Fibroblast of pulmonary artery (primary cell): Measurements from ENCODE around the gene ARHGEF10L.

Source experiments
- DNase-seq: peaks from one replicate; pipeline ENCODE4 v3.0.0-alpha.2; 2010; ENCODE audit warnings: low read depth
- H3K4me3 ChIP-seq: replicated peaks from 2 replicates; pipeline ENCODE4 v1.5.1; 2011; ENCODE audit warnings: low read depth, mild to moderate bottlenecking, control low read depth, low read length, moderate library complexity
- CTCF ChIP-seq: IDR thresholded peaks from 2 replicates; pipeline ENCODE4 v1.5.1; 2011; ENCODE audit warnings: mild to moderate bottlenecking, control low read depth, low read length, inconsistent platforms; ENCODE audit errors: missing control alignments

The ARHGEF10L gene

GRCh38 chr1:17544776-17545350 is 5.4 kb downstream of the ARHGEF10L start:
- TF ChIP-seq CTCF, result no peak
- peak; percentile 65 for DNase-seq
- H3K4me3 ChIP-seq, result no peak overlapping the region

DNA sequence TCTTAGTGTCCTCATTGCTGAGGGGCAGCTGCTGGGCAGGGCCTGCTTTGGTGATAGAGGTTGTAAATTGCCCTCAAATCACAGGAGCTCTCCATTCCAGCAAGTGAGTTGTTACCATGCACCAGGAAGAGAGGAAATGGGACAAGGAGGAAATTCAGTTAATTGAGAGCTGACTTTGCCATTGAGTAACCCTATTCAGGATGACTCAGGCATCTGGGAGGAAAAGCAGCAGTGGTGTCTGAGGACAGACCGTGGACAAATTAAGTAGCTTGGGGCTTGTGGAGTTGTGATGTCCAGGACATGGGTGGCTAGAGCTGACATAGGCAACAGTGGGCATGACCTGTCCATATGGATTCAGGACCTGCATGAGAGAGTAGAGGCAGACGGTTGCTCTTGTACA is 5.9 kb downstream of the ARHGEF10L start:
- TF ChIP-seq CTCF, result no peak
- H3K4me3 ChIP-seq, result no peak overlapping the region
- DNase-seq, result peak; percentile 68

DNA sequence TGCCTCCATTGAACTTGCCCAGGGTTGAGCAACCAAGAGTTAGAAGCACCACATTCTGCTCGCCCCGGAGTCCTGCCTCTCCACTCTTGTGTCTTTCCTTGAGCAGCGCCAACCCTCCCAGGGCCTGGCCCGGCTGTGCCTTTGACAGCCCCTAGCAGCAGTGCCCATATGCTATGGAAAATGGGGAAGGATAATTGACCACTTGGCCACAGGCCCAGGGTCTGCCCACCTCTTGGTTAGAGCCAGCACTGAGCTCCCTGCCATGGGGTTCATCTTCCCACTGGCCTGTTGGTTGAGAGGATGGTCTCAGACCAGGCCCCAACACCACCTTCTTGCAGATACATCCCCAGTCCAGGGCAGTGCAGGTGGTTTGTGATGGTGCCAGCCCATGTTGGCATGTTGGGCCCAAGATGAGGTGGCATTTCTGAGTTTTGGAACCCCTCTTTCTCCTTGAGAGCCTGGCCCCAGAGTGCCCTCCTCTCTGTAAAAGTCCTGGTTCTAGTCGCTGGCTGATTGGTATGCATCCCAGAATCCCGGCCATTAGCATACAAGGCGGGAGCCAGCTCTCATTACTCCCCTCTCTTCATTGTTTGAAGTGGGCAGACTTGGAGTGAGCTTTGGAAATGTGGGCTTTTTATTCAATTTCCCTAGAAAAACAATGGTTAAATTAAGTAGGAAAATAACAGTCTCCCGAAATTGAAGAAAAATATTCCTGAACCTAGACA is 7.6 kb downstream of the ARHGEF10L start:
- no peak for TF ChIP-seq CTCF
- DNase-seq, result no peak
- no peak overlapping the region for H3K4me3 ChIP-seq

DNA sequence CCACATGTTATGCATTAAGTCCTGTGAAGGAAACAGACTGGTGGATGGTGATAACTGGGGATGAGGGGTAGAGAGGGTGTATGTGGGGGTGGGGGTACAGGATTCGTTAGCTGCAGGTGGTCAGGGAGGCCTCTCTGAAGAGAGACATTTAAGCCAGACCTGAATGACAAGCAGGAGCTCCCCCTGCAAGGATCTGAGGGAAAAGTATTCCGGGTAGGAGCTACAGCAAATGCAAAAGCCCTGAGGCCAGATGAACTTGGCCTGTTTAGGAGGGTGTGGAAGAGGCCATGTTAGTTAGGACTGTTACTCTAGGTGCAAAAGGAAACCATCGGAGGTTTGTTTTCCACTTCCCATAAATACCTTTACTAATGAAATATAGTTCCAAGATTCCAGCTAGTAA is 9.9 kb downstream of the ARHGEF10L start:
- no peak for DNase-seq
- TF ChIP-seq CTCF, result no peak

DNA sequence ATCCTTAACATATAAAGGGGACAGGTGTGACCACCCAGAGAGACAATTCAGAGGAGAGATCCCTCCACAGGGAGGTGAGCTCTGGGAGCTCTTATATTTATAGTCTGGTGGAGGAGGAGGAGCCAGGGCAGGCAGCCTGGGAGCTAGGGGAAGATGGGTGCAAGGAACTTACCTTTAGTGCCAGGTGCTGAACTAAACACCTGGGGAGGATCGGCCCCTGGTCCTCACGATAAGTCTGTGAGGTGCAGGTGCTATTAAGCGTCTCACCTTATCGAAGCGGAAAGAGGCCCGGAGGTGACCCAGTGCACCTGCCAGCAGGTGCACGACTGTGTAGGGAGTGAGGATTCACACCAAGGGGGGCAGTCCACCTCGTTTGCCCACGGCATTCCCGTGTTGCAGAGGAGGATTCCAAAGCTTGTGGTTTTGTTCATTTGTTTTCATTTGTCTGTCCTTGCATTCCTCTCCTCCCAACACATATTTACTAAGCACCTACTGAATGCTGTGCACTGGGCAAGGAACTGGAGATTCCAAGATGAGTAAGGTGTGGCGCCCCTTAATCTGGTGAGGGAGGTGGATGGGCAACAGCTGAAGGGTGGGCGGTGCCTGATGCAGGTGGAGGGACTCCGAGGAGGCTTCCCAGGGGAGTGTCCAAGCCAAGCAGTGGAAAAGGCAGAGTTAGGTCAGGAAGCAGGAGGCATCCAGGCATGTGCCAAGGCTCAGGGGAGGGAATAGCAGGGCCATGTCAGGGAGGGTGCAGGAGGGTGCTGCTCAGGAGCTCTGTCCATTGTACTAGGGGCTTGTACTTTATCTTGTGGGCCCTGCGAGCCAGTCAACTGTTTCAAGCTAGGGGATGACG is 11.5 kb downstream of the ARHGEF10L start:
- TF ChIP-seq CTCF, result no peak
- no peak for DNase-seq
- no peak overlapping the region for H3K4me3 ChIP-seq

More for the DNA sequence above, 9.9 kb downstream of the ARHGEF10L start:
- H3K4me3 ChIP-seq, result no peak overlapping the region

DNA sequence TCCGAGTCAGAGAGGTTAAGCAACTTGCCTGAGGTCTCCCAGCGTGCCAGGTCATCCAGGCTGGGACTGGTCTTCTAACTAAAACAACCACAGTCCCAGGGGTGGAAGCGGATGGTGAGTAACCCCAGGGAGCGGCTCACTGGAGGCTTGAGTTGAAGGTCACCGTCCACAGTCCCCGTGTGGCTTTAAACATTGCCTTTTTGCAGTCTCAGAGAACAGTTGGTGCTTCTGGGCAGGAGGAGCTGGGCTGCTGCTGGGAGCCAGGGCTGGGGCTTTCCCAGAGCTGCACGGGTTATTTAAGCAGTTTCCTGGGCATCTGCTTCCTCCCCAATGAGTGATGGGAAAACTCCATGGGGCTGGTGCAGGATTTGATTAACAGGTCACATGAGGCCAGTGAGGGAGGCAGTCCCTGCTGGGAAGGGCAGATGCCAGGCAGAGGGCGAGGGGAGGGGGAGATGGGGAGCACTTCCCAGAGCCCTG is 12.3 kb downstream of the ARHGEF10L start:
- no peak overlapping the region for H3K4me3 ChIP-seq
- peak; percentile 49 for DNase-seq
- no peak for TF ChIP-seq CTCF
